Activated CD4-positive, alpha-beta T cell treated with anti-CD3 and anti-CD28 coated beads, Interleukin-2, amount 50 U/mL, for 1 hour (primary cell): ENCODE results near the gene SCD5.

Experiments used
- DNase-seq: peaks from one replicate; pipeline ENCODE4 v3.0.0-alpha.2; 2020

Gene SCD5

DNA sequence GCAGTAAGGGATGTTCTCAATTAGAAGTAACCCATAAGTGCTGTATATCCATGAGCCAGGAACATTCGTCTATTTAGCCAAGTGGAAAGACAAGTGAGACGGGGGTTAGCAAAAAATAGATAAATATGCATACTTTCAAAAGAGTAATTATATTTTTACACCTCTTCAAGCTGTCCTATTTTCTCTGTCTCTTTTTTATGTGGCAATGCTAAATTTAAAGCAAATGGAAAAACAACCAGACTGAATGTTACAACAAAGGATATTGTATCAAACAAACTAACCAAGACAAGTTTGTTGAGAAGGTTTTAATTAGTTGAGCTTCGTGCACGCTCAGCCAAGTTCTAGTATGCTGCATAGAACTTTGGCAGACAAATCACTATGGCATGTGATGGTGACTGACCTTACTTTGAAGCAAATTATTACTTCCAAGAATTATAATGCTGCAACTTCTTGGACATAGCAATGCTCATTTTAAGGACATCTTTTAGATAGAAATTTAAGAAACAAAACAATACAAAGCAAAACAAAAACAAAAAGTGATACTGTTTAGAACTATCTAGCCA, 175.4 kb downstream of the SCD5 start:
- no peak for DNase-seq

DNA sequence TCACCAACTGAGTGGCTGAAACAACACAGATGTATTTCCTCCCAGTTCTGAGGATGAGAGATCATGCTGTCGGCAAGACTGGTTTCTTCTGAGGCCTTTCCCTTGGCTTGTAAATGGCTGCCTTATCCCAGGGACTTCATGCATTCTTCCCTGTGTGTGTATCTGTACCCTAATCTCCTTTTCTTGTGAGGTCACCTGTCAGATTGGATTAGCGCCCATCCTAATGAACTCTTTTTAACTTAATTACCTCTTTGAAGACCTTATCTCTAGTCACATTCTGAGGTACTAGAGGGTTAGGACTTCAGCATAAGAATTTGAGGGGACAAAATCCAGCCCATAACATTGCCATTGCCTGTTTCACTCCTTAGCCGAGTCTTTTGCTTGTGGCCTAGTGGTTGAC, 177.3 kb downstream of the SCD5 start:
- DNase-seq, result no peak

DNA sequence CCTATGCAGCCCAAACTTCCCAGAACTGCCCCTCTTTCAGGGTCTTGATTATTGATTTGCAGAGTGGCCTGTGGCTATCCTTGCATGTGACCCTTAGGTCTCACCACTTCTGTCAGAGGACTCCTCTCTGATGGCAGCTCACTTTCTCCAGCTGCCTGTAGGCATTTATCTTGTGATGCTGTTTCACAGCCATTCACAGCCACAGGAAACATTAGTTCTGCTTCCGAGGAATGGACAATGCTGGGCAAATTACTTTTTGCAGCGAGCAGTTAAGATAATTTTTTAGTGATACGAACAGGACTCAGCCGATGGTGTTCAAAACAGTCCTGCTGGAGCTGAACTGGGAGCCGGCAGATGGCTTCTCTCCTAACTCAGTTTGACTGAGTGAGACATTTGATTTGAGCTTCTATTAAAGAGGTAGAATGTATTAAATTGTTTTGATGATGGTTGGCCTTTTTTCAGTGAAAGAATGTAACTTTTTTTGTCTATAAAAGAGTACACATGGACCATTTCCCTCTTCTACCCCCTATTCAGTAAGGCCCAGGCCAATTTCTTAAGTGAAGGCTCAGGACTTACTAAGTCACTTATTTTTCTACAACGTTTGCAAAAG, 178.4 kb downstream of the SCD5 start:
- DNase-seq, result no peak

DNA sequence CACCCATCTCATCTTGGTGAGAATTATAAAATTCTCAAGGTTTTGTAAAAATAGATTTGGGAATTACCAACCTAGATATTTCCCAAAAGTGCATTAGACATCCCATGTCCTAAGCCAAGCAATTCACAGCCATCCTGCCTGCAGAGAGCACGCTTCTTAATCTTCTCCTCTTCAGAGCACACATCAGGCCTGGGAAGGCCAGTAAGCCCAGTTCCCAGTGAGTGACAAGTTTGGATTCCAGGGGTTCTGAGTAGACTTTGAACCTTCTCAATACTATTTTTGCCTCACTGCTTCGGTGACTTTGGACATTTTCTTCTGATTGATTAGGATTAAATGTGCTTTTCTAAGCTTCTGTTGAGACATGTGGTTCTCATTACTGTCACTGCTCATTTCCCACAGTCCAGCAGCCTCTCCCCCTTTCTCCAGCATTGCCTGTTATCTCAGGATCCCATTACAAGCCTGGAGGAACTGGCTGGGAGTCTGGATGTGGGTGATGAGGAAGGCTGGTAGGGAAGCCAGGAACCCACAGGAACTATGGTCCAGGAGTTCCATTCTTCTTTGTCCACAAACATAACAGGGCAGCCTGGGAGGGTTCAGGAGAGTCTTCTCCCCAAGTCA, 180.4 kb downstream of the SCD5 start:
- DNase-seq, result no peak

GRCh38 chr4:82614838-82615449, 183.7 kb downstream of the SCD5 start:
- no peak for DNase-seq

DNA sequence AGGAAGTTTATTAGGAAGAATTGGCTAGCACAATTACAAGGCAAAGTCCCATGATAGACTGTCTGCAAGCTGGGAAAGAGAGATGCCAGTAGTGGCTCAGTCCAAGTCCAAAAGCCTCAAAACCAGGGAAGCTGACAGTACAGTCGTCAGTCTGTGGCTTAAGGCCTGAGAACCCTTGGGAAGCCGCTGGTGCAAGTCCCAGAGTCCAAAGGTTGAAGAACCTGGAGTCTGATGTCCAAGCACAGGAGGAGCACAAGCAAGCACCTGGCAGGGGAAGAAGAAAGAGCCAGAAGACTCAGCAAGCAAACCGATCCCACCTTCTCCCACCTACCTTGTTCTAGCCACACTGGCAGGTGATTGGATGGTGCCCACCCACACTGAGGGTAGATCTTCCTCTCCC, 185.5 kb downstream of the SCD5 start:
- DNase-seq, result no peak

- no peak for DNase-seq
Measured at GRCh38 chr4:82611982-82612381, 186.6 kb downstream of the SCD5 start.

DNA sequence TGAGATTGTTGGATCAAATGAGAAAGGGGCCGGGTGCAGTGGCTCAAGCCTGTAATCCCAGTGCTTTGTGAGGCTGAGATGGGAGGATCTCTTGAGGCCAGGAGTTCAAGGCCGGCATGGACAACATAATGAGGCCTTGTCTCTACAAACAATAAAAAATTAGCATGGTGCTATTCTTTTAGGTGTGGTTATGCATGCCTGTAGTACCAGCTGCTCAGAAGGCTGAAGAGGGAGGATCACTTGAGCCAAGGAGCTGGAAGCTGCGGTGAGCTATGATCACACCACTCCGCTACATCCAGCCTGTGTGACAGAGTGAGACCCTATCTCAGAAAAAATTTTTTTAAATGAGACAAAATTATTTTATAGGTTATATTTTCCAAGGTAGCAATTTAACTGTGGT, 187.1 kb downstream of the SCD5 start:
- DNase-seq, result no peak

DNA sequence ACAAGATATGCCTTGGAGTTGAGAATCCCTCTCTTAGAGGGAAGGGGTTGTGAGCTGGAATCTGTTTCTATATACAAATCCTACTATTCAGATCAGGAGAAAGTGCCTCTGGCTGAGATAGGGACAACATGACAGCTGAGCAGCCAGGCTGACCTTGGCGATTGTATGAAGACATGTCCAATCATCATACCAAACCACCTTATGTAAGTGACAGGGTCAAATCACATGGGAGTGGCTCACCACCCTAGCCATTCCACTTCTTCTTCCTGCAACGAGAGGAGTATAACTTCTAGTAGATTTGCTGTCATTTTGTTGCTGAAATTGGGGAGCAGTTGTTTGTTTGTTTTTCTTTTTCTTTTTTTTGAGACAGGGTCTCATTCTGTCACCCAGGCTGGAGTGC, 188.6 kb downstream of the SCD5 start:
- DNase-seq, result no peak

GRCh38 chr4:82606622-82607021, 192.0 kb downstream of the SCD5 start:
- no peak for DNase-seq

DNA sequence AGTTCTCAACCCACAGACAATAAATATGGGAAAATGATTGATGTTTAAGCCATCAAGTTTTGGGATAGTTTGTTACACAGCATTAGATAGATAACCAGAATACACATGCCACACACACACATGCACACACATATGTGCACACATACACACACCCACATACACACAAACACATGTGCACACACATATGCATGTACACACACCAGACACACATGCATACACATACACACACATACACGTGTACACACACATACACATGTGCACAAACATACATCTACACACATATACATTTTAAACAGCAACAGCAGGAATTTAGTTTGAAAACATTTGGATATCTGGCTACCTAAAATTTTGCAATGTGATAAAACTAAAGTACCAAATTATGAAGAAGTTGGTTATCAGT, 194.1 kb downstream of the SCD5 start:
- DNase-seq, result no peak

GRCh38 chr4:82601242-82602015, 197.2 kb downstream of the SCD5 start:
- no peak for DNase-seq

DNA sequence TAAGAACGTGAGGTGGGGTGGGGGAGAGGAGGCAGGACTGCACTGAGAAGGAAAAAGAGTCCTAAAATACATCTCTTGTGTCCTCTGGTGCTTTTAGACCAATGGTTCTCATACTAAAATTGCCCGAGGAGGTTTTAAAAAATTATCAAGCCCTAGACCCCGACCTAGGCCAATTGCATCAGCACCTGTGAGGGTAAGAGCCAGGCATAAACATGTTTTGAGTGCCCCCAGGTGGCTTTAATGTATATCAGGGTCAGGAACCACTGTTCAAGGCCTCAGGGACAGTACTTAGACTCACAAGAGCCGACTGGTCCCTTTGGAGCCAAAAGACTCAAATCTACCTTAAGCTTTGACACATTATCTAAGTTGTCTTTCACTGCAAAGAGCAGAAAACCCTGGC, 199.3 kb downstream of the SCD5 start:
- no peak for DNase-seq

DNA sequence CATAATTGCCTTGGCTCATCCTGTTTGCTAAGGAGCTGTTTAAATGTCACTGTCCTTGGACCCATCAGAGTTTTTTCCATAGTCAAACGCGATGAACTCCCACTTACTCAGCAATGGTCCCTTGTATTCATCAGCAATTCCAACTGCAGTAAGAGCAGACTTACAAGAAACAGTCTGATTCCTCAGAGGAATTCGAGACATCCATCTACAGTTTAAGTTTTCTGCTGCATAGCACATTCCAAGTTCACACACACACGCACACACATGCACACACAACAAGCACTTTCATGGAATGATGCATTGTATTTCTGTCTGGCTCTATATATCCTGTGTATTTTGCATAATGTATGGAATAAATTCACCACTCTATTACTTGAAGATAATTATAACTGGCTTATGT, 204.1 kb downstream of the SCD5 start:
- no peak for DNase-seq

- DNase-seq, result no peak
Measured at GRCh38 chr4:82593411-82593810, 205.2 kb downstream of the SCD5 start.

GRCh38 chr4:82592639-82593038, 206.0 kb downstream of the SCD5 start:
- DNase-seq, result no peak

GRCh38 chr4:82591592-82591991, 207.0 kb downstream of the SCD5 start:
- no peak for DNase-seq

DNA sequence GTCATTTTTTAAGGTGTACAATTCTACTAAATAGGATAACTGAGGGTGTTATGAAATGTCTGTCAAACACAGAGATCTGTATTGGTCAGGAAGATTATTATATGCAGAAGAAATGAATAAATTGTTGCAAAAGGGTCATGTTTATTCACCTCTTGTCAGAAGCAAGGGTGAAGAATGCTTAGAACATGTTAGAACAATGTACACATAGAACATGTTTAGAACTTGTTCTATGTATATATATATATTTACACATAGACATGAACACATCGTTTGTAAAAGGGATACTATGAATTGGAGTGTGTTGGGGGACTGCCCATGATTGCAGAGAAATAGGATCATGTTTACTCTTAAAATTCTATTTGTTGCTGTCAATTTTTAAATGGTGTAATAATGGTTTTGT, 208.8 kb downstream of the SCD5 start:
- DNase-seq, result no peak

GRCh38 chr4:82588771-82589270, 209.8 kb downstream of the SCD5 start:
- no peak for DNase-seq

DNA sequence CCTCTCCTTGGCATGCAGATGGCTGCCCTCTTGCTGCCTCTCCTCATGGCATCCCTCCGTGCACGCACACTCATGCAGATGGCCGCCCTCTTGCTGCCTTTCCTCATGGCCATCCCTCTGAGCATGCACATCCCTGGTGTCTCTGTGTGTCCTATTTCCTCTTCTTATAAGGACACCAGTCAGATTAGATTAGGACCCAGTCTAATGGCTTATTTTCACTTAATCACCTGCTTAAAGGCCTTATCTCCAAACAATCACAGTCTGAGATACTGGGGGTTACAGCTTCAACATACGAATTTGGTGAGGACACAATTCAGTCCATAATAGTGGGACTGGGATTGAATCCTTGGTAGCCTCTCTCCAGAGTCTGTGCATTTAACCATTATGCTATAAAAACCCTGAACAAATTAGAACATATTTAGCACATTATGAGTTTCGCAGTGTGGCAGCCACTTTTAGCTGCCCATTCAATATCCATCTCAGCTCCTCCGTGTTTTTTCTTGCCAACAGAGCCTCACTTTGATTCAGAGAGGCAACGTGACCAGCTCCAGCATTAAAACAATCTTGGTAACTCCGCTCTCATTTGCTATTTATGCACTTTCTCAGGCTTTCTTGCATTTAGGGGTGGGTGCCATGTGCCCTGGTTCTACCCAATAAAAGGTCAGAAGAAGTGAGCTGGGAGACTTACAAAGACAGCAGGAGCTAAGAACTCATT, 210.6 kb downstream of the SCD5 start:
- DNase-seq, result no peak

DNA sequence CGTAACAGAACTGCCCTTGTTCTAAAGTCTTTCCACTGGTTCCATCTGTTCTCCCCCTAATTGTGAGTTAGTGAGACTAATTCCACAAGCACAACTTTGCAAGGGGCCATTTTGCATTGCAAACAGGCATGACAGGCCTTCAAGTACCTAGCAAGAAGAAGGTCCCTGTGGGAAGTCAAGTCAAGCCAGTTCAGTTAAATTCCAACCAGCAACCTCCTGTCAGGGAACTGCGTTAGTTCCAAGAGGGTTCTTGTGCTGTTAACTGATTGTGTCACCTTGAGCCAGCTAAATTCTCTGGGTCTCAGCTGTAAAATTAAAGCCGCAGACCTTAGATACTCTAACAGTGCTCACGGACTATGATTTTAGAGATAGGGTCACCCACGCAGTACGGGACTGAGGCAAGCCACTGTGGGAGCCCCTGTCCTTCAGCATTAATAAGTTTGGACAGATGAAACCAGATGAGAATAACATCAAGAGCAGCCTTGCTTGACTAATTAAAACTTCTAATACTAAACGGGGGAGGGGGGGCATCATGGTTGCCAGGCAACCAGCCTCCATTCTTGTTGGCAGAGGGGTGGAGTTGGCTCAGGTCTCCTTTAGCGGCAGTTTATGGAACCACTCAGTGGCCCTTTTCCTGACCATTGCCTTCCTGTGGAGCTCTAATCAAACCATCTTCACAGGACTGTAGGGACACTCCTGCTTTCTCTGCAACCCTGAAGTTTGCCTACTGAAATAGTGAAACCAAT, 212.7 kb downstream of the SCD5 start:
- DNase-seq, result no peak

- DNase-seq, result no peak
Measured at GRCh38 chr4:82584931-82585330, 213.7 kb downstream of the SCD5 start.
